HCT116 (cell line): ENCODE data around the gene GPRIN2. TPM values are rescaled to one million over a fixed set of nuclear protein-coding genes. Genes with fewer than 3 reads are reported as not detected.
"Not testable (repeated sequence)": the region's sequence is repeated elsewhere in the genome, so short reads cannot be mapped to it uniquely, and the experiment has no call there.

Experiments
- ATAC-seq: fragments of 200-7000 bp; cut with Tn5 transposase; 2 replicates; pipeline ENCODE4 v1.9.1; 2020; ENCODE audit warnings: mild to moderate bottlenecking, moderate library complexity
- BruUV-seq: library from RNA; stranded (reverse); fragments of 400-500 nt; replicated peaks from 2 replicates; lab custom pipeline; 2021; lab: Mats Ljungman, UMichigan
- CTCF ChIA-PET: fragments of 300-600 bp; sonication (Branson Sonifier 250); formaldehyde crosslinking; loops from one replicate; lab custom pipeline; 2021; ENCODE audit warnings: antibody characterized with exemption; lab: Charles Lee
- POLR2A ChIA-PET: fragments of 300-600, 350-600 bp; sonication (Branson Sonifier 250); formaldehyde crosslinking; loops from one replicate; lab custom pipeline; 2021; ENCODE audit warnings: antibody characterized with exemption; lab: Charles Lee
- RAD21 ChIA-PET, 2 experiments: fragments of 300-600 bp; sonication (Branson Sonifier 250); formaldehyde crosslinking; loops; one replicate each; lab custom pipeline; 2023; ENCODE audit warnings: low total read pairs in 2 of 2; ENCODE audit not compliant: uncharacterized antibody in 2 of 2, unreplicated experiment in 2 of 2, low non-redundant PET in 1 of 2; lab: Charles Lee
- DNase-seq: peaks from one replicate; pipeline ENCODE4 v3.0.0-alpha.2; 2010; ENCODE audit warnings: low read depth, low spot score
- H2AFZ ChIP-seq: fragments of 200-600 bp; shearing (Covaris generic), sonication (generic); 2 replicates; pipeline ENCODE4 v1.6.1; 2017; ENCODE audit warnings: low read depth, mixed run types, mixed read lengths, antibody characterized with exemption, low read length; ENCODE audit not compliant: poor library complexity, severe bottlenecking
- H3K27ac ChIP-seq: 2 replicates; pipeline ENCODE4 v1.5.1; 2012; ENCODE audit warnings: low read depth, low read length
- H3K27me3 ChIP-seq: fragments of 200-600 bp; sonication (generic); 2 replicates; pipeline ENCODE4 v1.6.1; 2016; ENCODE audit warnings: mixed run types, low read length, mixed read lengths; ENCODE audit not compliant: insufficient read depth
- H3K36me3 ChIP-seq, 2 experiments: fragments of 200-500 bp in 1 of 2; fragments of 200-600 bp in 1 of 2; sonication (Bioruptor generic) in 1 of 2; sonication (generic) in 1 of 2; 2 replicates each; pipeline versions ENCODE4 v1.5.1 to v1.6.1; 2014 to 2016; ENCODE audit warnings: low read length in 2 of 2, inconsistent platforms in 1 of 2, mixed read lengths in 1 of 2, mixed run types in 1 of 2; ENCODE audit not compliant: insufficient read depth in 2 of 2, control insufficient read depth in 1 of 2
- H3K4me1 ChIP-seq, 2 experiments: fragments of 200-600 bp in 1 of 2; sonication (generic) in 1 of 2; 2 replicates each; pipeline versions ENCODE4 v1.5.1 to v1.6.1; 2012 to 2017; ENCODE audit warnings: low read length in 2 of 2, inconsistent platforms in 1 of 2, mild to moderate bottlenecking in 1 of 2, mixed read lengths in 1 of 2, mixed run types in 1 of 2, moderate library complexity in 1 of 2; ENCODE audit not compliant: insufficient read depth in 2 of 2, control insufficient read depth in 1 of 2
- H3K4me2 ChIP-seq: fragments of 200-600 bp; sonication (generic); 2 replicates; pipeline ENCODE4 v1.6.1; 2017; ENCODE audit warnings: mixed run types, low read length, mixed read lengths
- H3K4me3 ChIP-seq, 2 experiments: fragments of 200-600 bp in 1 of 2; sonication (generic) in 1 of 2; replicated peaks in 1 of 2; 2 replicates each; pipeline ENCODE4 v1.5.1; 2011 to 2016; ENCODE audit warnings: low read length in 2 of 2, control low read depth in 1 of 2, low read depth in 1 of 2, mild to moderate bottlenecking in 1 of 2, mixed read lengths in 1 of 2, mixed run types in 1 of 2
- H3K79me2 ChIP-seq: fragments of 200-600 bp; sonication (generic); 2 replicates; pipeline ENCODE4 v1.6.1; 2017; ENCODE audit warnings: mild to moderate bottlenecking, mixed run types, low read length, moderate library complexity, mixed read lengths; ENCODE audit not compliant: insufficient read depth
- H3K9ac ChIP-seq: fragments of 200-600 bp; sonication (generic); 2 replicates; pipeline ENCODE4 v1.6.1; 2016; ENCODE audit warnings: low read length, mixed read lengths
- H3K9me2 ChIP-seq: fragments of 200-600 bp; sonication (generic), shearing (Covaris generic); 2 replicates; pipeline ENCODE4 v1.6.1; 2017; ENCODE audit warnings: mixed run types, mild to moderate bottlenecking, moderate library complexity; ENCODE audit not compliant: insufficient read depth
- H3K9me3 ChIP-seq, 2 experiments: fragments of 200-500 bp in 1 of 2; fragments of 200-600 bp in 1 of 2; sonication (Bioruptor generic) in 1 of 2; sonication (generic) in 1 of 2; 2 replicates each; pipeline ENCODE4 v1.6.1; 2014 to 2017; ENCODE audit warnings: low read length in 2 of 2, mixed read lengths in 2 of 2, inconsistent platforms in 1 of 2, low read depth in 1 of 2, mild to moderate bottlenecking in 1 of 2, mixed run types in 1 of 2, moderate library complexity in 1 of 2; ENCODE audit not compliant: control insufficient read depth in 1 of 2, insufficient read depth in 1 of 2
- H4K20me1 ChIP-seq: fragments of 200-600 bp; sonication (generic), shearing (Covaris generic); 2 replicates; pipeline ENCODE4 v1.6.1; 2017; ENCODE audit warnings: mixed run types, mild to moderate bottlenecking, moderate library complexity; ENCODE audit not compliant: insufficient read depth
- ATF3 ChIP-seq: IDR thresholded peaks from 2 replicates; pipeline ENCODE4 v1.6.1; 2012
- CEBPB ChIP-seq: IDR thresholded peaks from 2 replicates; pipeline ENCODE4 v1.6.1; 2012; ENCODE audit warnings: low read depth
- CTCF ChIP-seq, 3 experiments: fragments of 200-600 bp in 1 of 3; sonication (generic) in 1 of 3; IDR thresholded peaks in 2 of 3; conservative IDR thresholded peaks in 1 of 3; 2 replicates each; pipeline ENCODE4 v1.5.1; 2012 to 2017; ENCODE audit warnings: low read depth in 2 of 3, low read length in 2 of 3, antibody characterized with exemption in 1 of 3, borderline replicate concordance in 1 of 3, control low read depth in 1 of 3, mild to moderate bottlenecking in 1 of 3, mixed read lengths in 1 of 3, mixed run types in 1 of 3, moderate library complexity in 1 of 3; ENCODE audit not compliant: insufficient read depth in 1 of 3
- EGR1 ChIP-seq: IDR thresholded peaks from 2 replicates; pipeline ENCODE4 v1.6.1; 2012; ENCODE audit warnings: low read depth
- ELF1 ChIP-seq: IDR thresholded peaks from 2 replicates; pipeline ENCODE4 v1.6.1; 2012; ENCODE audit warnings: low read depth, borderline replicate concordance
- EZH2phosphoT487 ChIP-seq: fragments of 200-600 bp; IDR thresholded peaks from 2 replicates; pipeline ENCODE4 v1.6.1; 2018; ENCODE audit warnings: antibody characterized with exemption, borderline replicate concordance
- FOSL1 ChIP-seq: IDR thresholded peaks from 2 replicates; pipeline ENCODE4 v1.6.1; 2012; ENCODE audit warnings: low read depth
- POLR2AphosphoS5 ChIP-seq: IDR thresholded peaks from 2 replicates; pipeline ENCODE4 v1.6.1; 2011; ENCODE audit warnings: mild to moderate bottlenecking, low read depth, low read length, moderate library complexity
- RAD21 ChIP-seq: IDR thresholded peaks from 2 replicates; pipeline ENCODE4 v1.6.1; 2012; ENCODE audit warnings: low read depth, mild to moderate bottlenecking
- REST ChIP-seq: IDR thresholded peaks from 2 replicates; pipeline ENCODE4 v1.6.1; 2012; ENCODE audit warnings: low read depth
- YY1 ChIP-seq: IDR thresholded peaks from 2 replicates; pipeline ENCODE4 v1.6.1; 2011; ENCODE audit warnings: low read length, low read depth, moderate library complexity, mild to moderate bottlenecking; ENCODE audit not compliant: insufficient replicate concordance; ENCODE audit errors: extremely low read depth
- ZFX ChIP-seq: fragments of 450-650 bp; IDR thresholded peaks from 2 replicates; pipeline ENCODE4 v1.6.1; 2017
- intact Hi-C: fragments of 100-400 bp; cut with micrococcal nuclease; formaldehyde crosslinking; loops from 2 replicates; pipeline ENCODE4 v1.10.0; 2022
- total RNA-seq: library from RNA; stranded (reverse); gene quantifications from one replicate; pipeline ENCODE4 v1.2.1, GENCODE V29; 2021; ENCODE audit not compliant: unreplicated experiment

Gene GPRIN2
- total RNA-seq, 1 experiment from 2014 or later = 1.7 TPM

- H3K9me2 ChIP-seq = no peaks in the 10 kb centered on the region
- RAD21 ChIA-PET = no interaction called here
- no peaks in the 10 kb centered on the region for H3K36me3 ChIP-seq
- H3K27me3 ChIP-seq = no peaks in the 10 kb centered on the region
- DNase-seq (no peak), ATAC-seq (no peak)
- TF ChIP-seq POLR2AphosphoS5 (no peak), CTCF (IDR thresholded peaks at IDR 0.05 in 2 of 3, conservative IDR thresholded peaks at IDR 0.05 in 1 of 3; ENCODE audit: borderline replicate concordance in 1 of 3, insufficient read depth in 1 of 3, low read depth in 2 of 3, low read length in 2 of 3) (no peak), RAD21 (no peak), YY1 (no peak), CEBPB (no peak), FOSL1 (no peak), REST (no peak), ATF3 (no peak), ELF1 (no peak), EGR1 (no peak), EZH2phosphoT487 (no peak), ZFX (no peak)
- H3K4me1 ChIP-seq = peaks cover 3 to 13% of the 10 kb centered on the region in 2 experiments; a peak in 3 of 4 replicates
- no peaks in the 10 kb centered on the region for H3K79me2 ChIP-seq
- POLR2A ChIA-PET = no interaction called here
- BruUV-seq = no TSS peak
- no peak overlapping the region for H2AFZ ChIP-seq
- no peak overlapping the region for H3K4me2 ChIP-seq
- no peak overlapping the region for H3K4me3 ChIP-seq
- peaks cover 0 to 4% of the 10 kb centered on the region in 2 experiments; a peak in 1 of 4 replicates for H3K9me3 ChIP-seq
- CTCF ChIA-PET = interaction anchor here (0.7 to 1.1 kb wide), 3 partner anchors 8 to 14 kb away, joined by 3 read pairs; no protein-coding TSS in a partner anchor
- H3K9ac ChIP-seq = no peak overlapping the region
- no peak overlapping the region for H3K27ac ChIP-seq
- no peaks in the 10 kb centered on the region for H4K20me1 ChIP-seq
- intact Hi-C loops = no loop called here
These were observed 25.9 kb downstream of the GPRIN2 start for GRCh38 chr10:46530249-46531186.

GRCh38 chr10:46529742-46530141 lies 26.7 kb downstream of the GPRIN2 start:
- H3K79me2 ChIP-seq, H3K9me3 ChIP-seq, intact Hi-C loops, POLR2A ChIA-PET, H4K20me1 ChIP-seq, H3K9me2 ChIP-seq, BruUV-seq, H3K36me3 ChIP-seq, ATAC-seq, H3K27me3 ChIP-seq, DNase-seq, H3K9ac ChIP-seq, RAD21 ChIA-PET, H2AFZ ChIP-seq, H3K4me3 ChIP-seq, H3K27ac ChIP-seq, H3K4me2 ChIP-seq: not testable (repeated sequence)
- peaks cover 11 to 21% of the 10 kb centered on the region in 2 experiments for H3K4me1 ChIP-seq
- CTCF ChIA-PET = interaction anchor here (1.1 kb wide), 1 partner anchor 9 kb away, joined by 3 read pairs; no protein-coding TSS in a partner anchor
